ENCODE results near the gene CRYL1.

Gene CRYL1

GRCh38 chr13:20492641-20493040 lies 33.0 kb downstream of the CRYL1 start:
- DNase-seq (ENCODE audit: low read depth) = peak; percentile 37

- peak; percentile 53 for DNase-seq (ENCODE audit: low read depth)
Measured at GRCh38 chr13:20491926-20492435, 33.7 kb downstream of the CRYL1 start.

- no peak for DNase-seq (ENCODE audit: low read depth)
Measured at GRCh38 chr13:20489185-20489820, 36.4 kb downstream of the CRYL1 start.

- no peak for DNase-seq (ENCODE audit: low read depth)
Measured at GRCh38 chr13:20487927-20488326, 37.7 kb downstream of the CRYL1 start.

- no peak for DNase-seq (ENCODE audit: low read depth)
Measured at GRCh38 chr13:20482787-20483186, 42.9 kb downstream of the CRYL1 start.

GRCh38 chr13:20482275-20482761 lies 43.3 kb downstream of the CRYL1 start:
- DNase-seq (ENCODE audit: low read depth) = peak; percentile 86

- no peak for DNase-seq (ENCODE audit: low read depth)
Measured at GRCh38 chr13:20477394-20477793, 48.3 kb downstream of the CRYL1 start.

GRCh38 chr13:20475927-20476691 lies 49.5 kb downstream of the CRYL1 start:
- DNase-seq (ENCODE audit: low read depth) = no peak

GRCh38 chr13:20474515-20474914 lies 51.1 kb downstream of the CRYL1 start:
- no peak for DNase-seq (ENCODE audit: low read depth)

- no peak for DNase-seq (ENCODE audit: low read depth)
Measured at GRCh38 chr13:20473888-20474287, 51.8 kb downstream of the CRYL1 start.

- DNase-seq (ENCODE audit: low read depth) = peak; percentile 54
Measured at GRCh38 chr13:20473139-20473538, 52.5 kb downstream of the CRYL1 start.

GRCh38 chr13:20472531-20472930 lies 53.1 kb downstream of the CRYL1 start:
- DNase-seq (ENCODE audit: low read depth) = no peak

- DNase-seq (ENCODE audit: low read depth) = no peak
Measured at GRCh38 chr13:20470136-20470535, 55.5 kb downstream of the CRYL1 start.

GRCh38 chr13:20466371-20466770 lies 59.3 kb downstream of the CRYL1 start:
- DNase-seq (ENCODE audit: low read depth) = no peak

- DNase-seq (ENCODE audit: low read depth) = no peak
Measured at GRCh38 chr13:20465218-20465879, 60.3 kb downstream of the CRYL1 start.

GRCh38 chr13:20462921-20463320 lies 62.7 kb downstream of the CRYL1 start:
- DNase-seq (ENCODE audit: low read depth) = no peak

GRCh38 chr13:20462533-20462915 lies 63.1 kb downstream of the CRYL1 start:
- no peak for DNase-seq (ENCODE audit: low read depth)

- DNase-seq (ENCODE audit: low read depth) = peak; percentile 65
Measured at GRCh38 chr13:20461860-20462532, 63.7 kb downstream of the CRYL1 start.

GRCh38 chr13:20461481-20461859 lies 64.2 kb downstream of the CRYL1 start:
- peak; percentile 76 for DNase-seq (ENCODE audit: low read depth)

- DNase-seq (ENCODE audit: low read depth) = no peak
Measured at GRCh38 chr13:20460761-20461160, 64.9 kb downstream of the CRYL1 start.

GRCh38 chr13:20457670-20458069 lies 68.0 kb downstream of the CRYL1 start:
- no peak for DNase-seq (ENCODE audit: low read depth)

- no peak for DNase-seq (ENCODE audit: low read depth)
Measured at GRCh38 chr13:20456737-20457136, 68.9 kb downstream of the CRYL1 start.
